Panc1 (cell line): ENCODE data around the gene TERT.

Experiments
- CTCF ChIP-seq: fragments of 450-650 bp; IDR thresholded peaks from 2 replicates; pipeline ENCODE4 v1.5.1; 2017; ENCODE audit warnings: mild to moderate bottlenecking
- REST ChIP-seq, 2 experiments: IDR thresholded peaks; 2 replicates each; pipeline ENCODE4 v1.6.1; 2011 to 2012; ENCODE audit warnings: low read depth in 2 of 2, control low read depth in 1 of 2, low read length in 1 of 2, mild to moderate bottlenecking in 1 of 2, moderate library complexity in 1 of 2; ENCODE audit not compliant: insufficient read depth in 1 of 2

- TF ChIP-seq CTCF (no peak), REST (IDR thresholded peaks at IDR 0.05; ENCODE audit: insufficient read depth in 1 of 2, low read depth in 2 of 2, low read length in 1 of 2) (no peak)
These were observed 47.4 kb upstream of the TERT start for GRCh38 chr5:1342268-1342667.
